ENCODE results near the gene DENND4A. TPM values are rescaled to one million over a fixed set of nuclear protein-coding genes. Genes with fewer than 3 reads are reported as not detected.
"Not testable (repeated sequence)": the region's sequence is repeated elsewhere in the genome, so short reads cannot be mapped to it uniquely, and the experiment has no call there.

Gene DENND4A
- total RNA-seq, 1 experiment from 2014 or later: 16.9 TPM

DNA sequence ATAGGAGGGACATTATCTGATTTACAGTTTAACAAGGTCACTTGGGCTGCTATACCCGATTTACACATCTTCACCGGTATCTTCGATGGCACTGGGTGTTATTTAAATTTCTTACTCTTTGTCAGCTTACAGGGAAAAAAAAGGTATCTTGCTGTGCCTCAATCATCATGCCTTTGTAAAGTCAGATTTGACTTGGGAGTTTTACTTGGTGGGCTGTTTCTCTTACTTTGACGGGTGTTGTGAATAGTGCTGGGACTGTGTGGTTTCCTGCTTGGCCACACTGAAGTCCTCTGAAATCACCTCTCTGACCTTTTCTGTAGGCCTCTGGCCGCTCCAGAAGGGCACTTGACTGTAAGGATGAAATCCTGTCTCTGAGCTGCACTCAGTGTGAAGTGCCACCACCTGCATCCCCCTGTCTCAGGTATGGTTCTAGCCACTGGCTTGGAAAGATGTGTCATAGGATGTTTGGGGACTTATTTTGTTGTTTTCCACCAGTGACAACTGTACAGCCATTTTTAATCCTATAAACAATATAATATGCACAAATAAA lies 173.5 kb downstream of the DENND4A start:
- H3K27ac Mint-ChIP-seq (ENCODE audit: low read depth, unreplicated experiment): no peak overlapping the region
- ChIA-PET CTCF (no interaction called here), POLR2A (no interaction called here)
- H3K4me1 Mint-ChIP-seq (ENCODE audit: insufficient read depth, unreplicated experiment): peaks cover 4% of the 10 kb centered on the region
- no peaks in the 10 kb centered on the region for H3K27me3 Mint-ChIP-seq (ENCODE audit: insufficient read depth, unreplicated experiment)
- no peaks in the 10 kb centered on the region for H3K9me3 Mint-ChIP-seq (ENCODE audit: unreplicated experiment)
- H3K4me3 Mint-ChIP-seq (ENCODE audit: unreplicated experiment): no peak overlapping the region
- DNase-seq (ENCODE audit: unreplicated experiment): no peak
- intact Hi-C loops (cut with micrococcal nuclease): no loop called here
- no TSS peak for BruUV-seq (replicated peaks)
- no peak for TF ChIP-seq CTCF (IDR thresholded peaks at IDR 0.05; ENCODE audit: unreplicated experiment)
- H3K36me3 Mint-ChIP-seq (ENCODE audit: insufficient read depth, unreplicated experiment): peaks cover 7% of the 10 kb centered on the region

DNA sequence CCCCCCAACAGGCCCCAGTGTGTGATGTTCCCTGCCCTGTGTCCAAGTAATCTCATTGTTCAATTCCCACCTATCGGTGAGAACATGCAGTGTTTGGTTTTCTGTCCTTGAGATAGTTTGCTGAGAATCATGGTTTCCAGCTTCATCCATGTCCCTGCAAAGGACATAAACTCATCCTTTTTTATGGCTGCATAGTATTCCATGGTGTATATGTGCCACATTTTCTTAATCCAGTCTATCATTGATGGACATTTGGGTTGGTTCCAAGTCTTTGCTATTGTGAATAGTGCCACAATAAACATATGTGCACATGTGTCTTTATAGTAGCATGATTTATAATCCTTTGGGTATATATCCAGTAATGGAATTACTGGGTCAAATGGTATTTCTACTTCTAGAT lies 176.2 kb downstream of the DENND4A start:
- H3K27ac Mint-ChIP-seq (ENCODE audit: low read depth, unreplicated experiment); CTCF ChIA-PET; BruUV-seq (replicated peaks); H3K36me3 Mint-ChIP-seq (ENCODE audit: insufficient read depth, unreplicated experiment); DNase-seq (ENCODE audit: unreplicated experiment); POLR2A ChIA-PET; H3K27me3 Mint-ChIP-seq (ENCODE audit: insufficient read depth, unreplicated experiment); H3K4me3 Mint-ChIP-seq (ENCODE audit: unreplicated experiment); intact Hi-C loops (cut with micrococcal nuclease); H3K9me3 Mint-ChIP-seq (ENCODE audit: unreplicated experiment): not testable (repeated sequence)
- H3K4me1 Mint-ChIP-seq (ENCODE audit: insufficient read depth, unreplicated experiment): peaks cover 15% of the 10 kb centered on the region

GRCh38 chr15:65612949-65613744 lies 178.9 kb downstream of the DENND4A start:
- POLR2A ChIA-PET: interaction anchor here (3.0 to 4.2 kb wide), 3 partner anchors 22 to 257 kb away, joined by 9 to 51 read pairs (median 22); partner anchors contain the start of genes DENND4A and RAB11A

GRCh38 chr15:65612616-65612946 lies 179.5 kb downstream of the DENND4A start:
- POLR2A ChIA-PET: interaction anchor here (0.8 to 4.2 kb wide), 5 partner anchors 19 to 257 kb away, joined by 3 to 51 read pairs (median 9); partner anchors contain the start of genes DENND4A and RAB11A
- intact Hi-C loops (cut with micrococcal nuclease): no loop called here
- BruUV-seq (replicated peaks): no TSS peak
- peaks cover 15% of the 10 kb centered on the region for H3K4me1 Mint-ChIP-seq (ENCODE audit: insufficient read depth, unreplicated experiment)
- H3K9me3 Mint-ChIP-seq (ENCODE audit: unreplicated experiment): no peaks in the 10 kb centered on the region
- H3K27ac Mint-ChIP-seq (ENCODE audit: low read depth, unreplicated experiment): no peak overlapping the region
- CTCF ChIA-PET: interaction anchor here (0.6 to 1.4 kb wide), 5 partner anchors 18 to 242 kb away, joined by 3 to 4 read pairs (median 3); no protein-coding TSS in a partner anchor
- TF ChIP-seq CTCF (IDR thresholded peaks at IDR 0.05; ENCODE audit: unreplicated experiment): no peak
- no peak for DNase-seq (ENCODE audit: unreplicated experiment)
- no peaks in the 10 kb centered on the region for H3K27me3 Mint-ChIP-seq (ENCODE audit: insufficient read depth, unreplicated experiment)
- peak overlapping the region; percentile 89 for H3K4me3 Mint-ChIP-seq (ENCODE audit: unreplicated experiment)
- no peaks in the 10 kb centered on the region for H3K36me3 Mint-ChIP-seq (ENCODE audit: insufficient read depth, unreplicated experiment)

More at GRCh38 chr15:65612949-65613744, 178.9 kb downstream of the DENND4A start:
- H3K9me3 Mint-ChIP-seq (ENCODE audit: unreplicated experiment): no peaks in the 10 kb centered on the region
- H3K27ac Mint-ChIP-seq (ENCODE audit: low read depth, unreplicated experiment): no peak overlapping the region
- H3K4me3 Mint-ChIP-seq (ENCODE audit: unreplicated experiment): no peak overlapping the region
- no peak for DNase-seq (ENCODE audit: unreplicated experiment)
- no peaks in the 10 kb centered on the region for H3K27me3 Mint-ChIP-seq (ENCODE audit: insufficient read depth, unreplicated experiment)
- TF ChIP-seq CTCF (IDR thresholded peaks at IDR 0.05; ENCODE audit: unreplicated experiment): no peak
- intact Hi-C loops (cut with micrococcal nuclease): no loop called here
- H3K36me3 Mint-ChIP-seq (ENCODE audit: insufficient read depth, unreplicated experiment): no peaks in the 10 kb centered on the region
- CTCF ChIA-PET: interaction anchor here (0.6 to 1.4 kb wide), 2 partner anchors 17 to 165 kb away, joined by 3 to 4 read pairs; no protein-coding TSS in a partner anchor
- no TSS peak for BruUV-seq (replicated peaks)
- H3K4me1 Mint-ChIP-seq (ENCODE audit: insufficient read depth, unreplicated experiment): peaks cover 15% of the 10 kb centered on the region
